Fibroblast of villous mesenchyme (primary cell): ENCODE data around the gene ALK. TPM values are rescaled to one million over a fixed set of nuclear protein-coding genes. Genes with fewer than 3 reads are reported as not detected.

Experiments used
- DNase-seq: peaks from one replicate; pipeline ENCODE4 v3.0.0-alpha.2; 2010; ENCODE audit warnings: low read depth
- H3K4me3 ChIP-seq: 2 replicates; pipeline ENCODE4 v1.5.1; 2011; ENCODE audit warnings: low read depth, mild to moderate bottlenecking, low read length
- total RNA-seq: library from RNA; depleted of rRNA; stranded (reverse); fragments of >200 nt; gene quantifications from 2 replicates; pipeline ENCODE4 v1.2.3, GENCODE V29; 2012
- TF ChIP-seq, protein P1 (sequence below): IDR thresholded peaks from 2 replicates; pipeline ENCODE4 v1.5.1; 2012; ENCODE audit warnings: low read depth, mild to moderate bottlenecking, low read length; ENCODE audit not compliant: insufficient read depth

ALK gene
- total RNA-seq, 1 donor, result not detected

DNA sequence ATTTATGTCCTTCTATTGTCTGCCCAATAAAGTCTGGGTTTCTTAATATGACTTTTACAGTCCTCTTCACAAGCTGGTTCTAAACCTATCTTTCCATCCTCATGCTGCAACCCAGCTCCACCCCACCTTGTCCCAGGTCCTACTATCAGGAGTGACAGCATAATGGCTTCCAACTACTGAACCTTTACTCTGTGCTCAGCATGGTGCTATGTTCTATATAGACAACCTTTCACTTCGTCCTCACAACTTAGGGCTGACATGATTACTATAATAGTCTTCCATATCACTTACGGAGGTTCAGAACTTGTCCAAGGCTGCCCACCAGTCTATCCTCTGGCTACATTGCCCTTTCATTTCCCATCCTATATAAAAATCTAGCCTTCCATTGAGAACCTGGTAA is 256.8 kb downstream of the ALK start:
- no peak overlapping the region for H3K4me3 ChIP-seq
- no peak for DNase-seq
- TF ChIP-seq, protein P1, sequence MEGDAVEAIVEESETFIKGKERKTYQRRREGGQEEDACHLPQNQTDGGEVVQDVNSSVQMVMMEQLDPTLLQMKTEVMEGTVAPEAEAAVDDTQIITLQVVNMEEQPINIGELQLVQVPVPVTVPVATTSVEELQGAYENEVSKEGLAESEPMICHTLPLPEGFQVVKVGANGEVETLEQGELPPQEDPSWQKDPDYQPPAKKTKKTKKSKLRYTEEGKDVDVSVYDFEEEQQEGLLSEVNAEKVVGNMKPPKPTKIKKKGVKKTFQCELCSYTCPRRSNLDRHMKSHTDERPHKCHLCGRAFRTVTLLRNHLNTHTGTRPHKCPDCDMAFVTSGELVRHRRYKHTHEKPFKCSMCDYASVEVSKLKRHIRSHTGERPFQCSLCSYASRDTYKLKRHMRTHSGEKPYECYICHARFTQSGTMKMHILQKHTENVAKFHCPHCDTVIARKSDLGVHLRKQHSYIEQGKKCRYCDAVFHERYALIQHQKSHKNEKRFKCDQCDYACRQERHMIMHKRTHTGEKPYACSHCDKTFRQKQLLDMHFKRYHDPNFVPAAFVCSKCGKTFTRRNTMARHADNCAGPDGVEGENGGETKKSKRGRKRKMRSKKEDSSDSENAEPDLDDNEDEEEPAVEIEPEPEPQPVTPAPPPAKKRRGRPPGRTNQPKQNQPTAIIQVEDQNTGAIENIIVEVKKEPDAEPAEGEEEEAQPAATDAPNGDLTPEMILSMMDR, result no peak

DNA sequence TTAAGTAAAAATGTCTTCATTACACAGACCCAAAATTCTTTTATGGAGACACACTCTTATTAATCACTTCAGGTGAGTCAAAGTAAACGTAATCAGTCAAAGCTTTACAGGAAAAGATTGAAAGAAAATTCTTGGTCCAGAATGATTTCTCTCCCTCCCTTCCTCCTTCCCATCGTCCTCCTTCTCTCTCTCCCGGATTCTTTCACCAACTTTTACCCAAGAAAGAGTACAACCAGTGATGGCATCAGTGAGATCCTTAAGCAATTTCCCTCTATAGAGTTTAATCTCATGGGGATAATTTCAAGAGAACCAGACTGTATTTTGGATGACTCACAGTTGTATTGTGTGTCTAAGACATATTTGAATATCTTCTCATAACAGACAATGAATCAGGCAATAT is 258.1 kb downstream of the ALK start:
- no peak overlapping the region for H3K4me3 ChIP-seq
- DNase-seq, result peak; percentile 6
- TF ChIP-seq, protein P1, result no peak

DNA sequence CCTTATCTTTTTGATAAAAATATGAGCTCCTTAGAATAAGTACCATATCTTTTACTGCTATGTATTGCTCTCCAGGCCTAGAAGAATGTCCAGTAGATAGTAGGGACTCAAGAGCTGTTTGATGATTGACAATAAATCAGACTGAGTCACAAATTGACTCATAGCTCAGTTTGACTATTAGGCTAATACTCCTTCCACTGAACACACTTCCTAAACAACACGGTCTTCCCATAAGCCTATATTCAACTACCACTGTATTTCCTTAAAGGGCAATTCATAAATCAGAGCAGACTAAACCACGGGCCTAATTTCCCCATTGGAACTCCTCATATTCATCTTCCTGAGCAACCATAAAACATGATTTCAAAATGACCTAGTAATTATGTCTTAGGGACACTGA is 258.5 kb downstream of the ALK start:
- DNase-seq, result no peak
- H3K4me3 ChIP-seq, result no peak overlapping the region
- TF ChIP-seq, protein P1, result no peak

DNA sequence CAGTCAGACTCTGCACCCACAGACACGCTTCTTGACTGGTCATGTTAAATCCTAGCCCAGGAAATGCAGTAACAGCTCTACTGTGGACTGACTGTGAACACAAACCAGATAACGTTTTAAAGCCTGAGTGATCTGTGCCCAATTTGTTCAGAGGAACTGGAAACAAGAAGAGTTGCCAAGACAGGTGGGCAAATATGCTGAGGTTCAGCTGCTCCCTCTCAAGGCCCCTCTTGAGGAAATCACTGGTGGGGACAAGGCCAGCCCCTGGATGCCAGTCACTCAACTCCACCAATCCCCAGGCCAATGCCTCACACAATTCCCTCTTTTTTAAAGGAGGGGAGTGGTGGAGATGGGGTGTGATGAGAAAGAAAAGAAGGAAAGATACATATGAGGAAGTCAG is 261.2 kb downstream of the ALK start:
- H3K4me3 ChIP-seq, result no peak overlapping the region
- no peak for DNase-seq
- TF ChIP-seq, protein P1, result no peak

DNA sequence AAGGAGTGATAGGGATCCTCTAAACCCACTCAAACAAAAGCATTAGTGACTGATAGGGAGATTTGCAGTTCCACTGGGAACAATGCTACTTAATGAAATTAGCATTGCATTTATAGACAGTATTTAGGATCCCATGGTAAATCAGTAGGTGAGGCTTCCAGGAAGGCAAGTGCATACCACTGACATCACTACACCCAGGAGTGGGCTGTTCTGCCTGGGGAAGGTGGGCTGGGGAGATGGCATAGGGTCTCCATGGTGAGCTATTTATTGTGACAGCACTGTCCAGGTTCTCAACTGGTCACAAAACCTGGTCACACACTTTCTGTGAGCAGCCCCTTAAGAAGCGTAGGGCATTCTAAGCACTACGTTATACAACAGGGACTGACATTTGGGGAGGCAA is 262.2 kb downstream of the ALK start:
- TF ChIP-seq, protein P1, result no peak
- DNase-seq, result no peak
- no peak overlapping the region for H3K4me3 ChIP-seq

DNA sequence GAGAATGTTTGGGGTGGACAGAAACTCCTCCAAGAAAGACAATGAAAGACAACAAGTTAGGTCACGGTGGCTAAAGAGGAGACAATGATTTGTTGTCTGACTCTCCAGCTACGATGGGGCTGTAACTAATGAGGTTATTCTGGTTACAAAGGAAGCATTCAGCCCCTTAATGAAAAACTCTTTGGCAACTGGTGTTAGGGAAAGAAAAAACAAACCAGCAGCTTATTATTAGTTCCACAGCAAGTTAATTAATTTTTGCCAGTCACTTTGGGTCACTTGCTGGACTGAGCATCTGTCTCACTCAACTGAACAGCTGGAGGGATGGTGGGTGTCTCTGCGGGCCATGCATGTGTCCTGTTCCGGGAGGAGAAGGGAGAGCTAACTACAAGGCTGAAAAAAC is 263.7 kb downstream of the ALK start:
- TF ChIP-seq, protein P1, result no peak
- no peak for DNase-seq
- no peak overlapping the region for H3K4me3 ChIP-seq

DNA sequence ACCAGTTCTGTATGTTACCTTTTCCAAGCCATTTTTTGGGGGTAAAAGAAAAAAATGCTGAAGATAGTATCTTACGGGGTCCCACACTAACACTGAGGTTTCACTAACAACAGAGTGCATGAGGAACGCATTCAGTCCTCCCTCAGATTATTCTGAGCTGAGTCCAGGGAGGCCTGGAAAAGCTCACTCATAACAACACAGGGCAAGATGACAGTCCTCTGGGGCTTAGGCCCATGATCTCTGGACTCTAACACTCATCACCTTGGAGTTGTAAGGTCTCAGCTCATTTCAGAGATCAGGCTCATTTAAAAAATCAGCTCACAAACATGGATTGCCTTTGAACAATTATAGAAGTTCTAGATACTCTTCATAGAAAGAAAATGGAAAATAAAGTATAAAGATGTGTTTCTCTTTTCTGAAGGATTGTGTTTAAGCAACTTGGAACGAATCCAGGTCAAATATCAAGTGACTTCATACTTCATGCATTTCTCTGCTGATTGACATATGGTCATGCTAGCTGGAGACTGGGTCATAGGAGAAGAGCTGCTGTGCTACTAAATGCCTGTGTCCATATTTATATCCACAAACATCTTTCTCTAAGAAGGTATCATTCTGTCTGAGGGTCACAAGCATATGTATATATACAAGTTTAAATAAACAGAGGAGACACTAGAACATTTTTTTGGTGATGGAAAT is 265.8 kb downstream of the ALK start:
- no peak overlapping the region for H3K4me3 ChIP-seq
- TF ChIP-seq, protein P1, result no peak
- no peak for DNase-seq
